ENCODE results near the gene IRX6.

The IRX6 gene

DNA sequence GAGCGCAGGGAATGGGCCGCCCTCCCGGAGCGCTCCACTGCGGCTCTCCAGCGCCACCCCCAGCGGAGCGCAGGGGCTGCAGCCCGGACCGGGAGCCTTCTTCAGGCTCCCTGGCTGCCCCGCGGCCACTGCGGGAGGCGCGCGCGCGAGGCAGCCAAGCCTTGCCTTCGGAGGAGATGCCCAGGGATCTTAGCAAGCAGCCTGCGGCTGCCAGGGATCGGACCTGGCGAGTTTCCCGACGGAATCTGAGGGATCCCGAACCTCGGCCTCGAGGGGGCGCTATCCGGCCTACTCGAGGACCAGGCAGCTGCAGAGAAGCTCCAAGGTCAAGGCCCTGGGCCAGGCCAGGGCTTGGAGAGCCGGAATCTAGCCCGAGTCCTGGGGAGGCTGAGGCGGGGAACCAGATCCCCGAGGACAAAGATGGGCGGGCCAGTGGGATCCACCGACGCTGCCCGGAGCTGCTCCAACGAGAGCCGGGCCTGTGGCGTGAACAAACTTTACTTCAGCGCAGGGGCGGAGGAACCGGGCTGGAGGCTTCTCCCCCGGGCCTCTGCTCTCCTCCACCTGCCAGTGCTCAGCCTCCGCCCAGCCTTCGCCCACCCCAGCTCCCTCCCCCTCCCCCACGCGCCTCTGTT is at the start of gene IRX6:
Gene IRX6 (plus strand): TSS at position 567 of the 635 bp plus-strand sequence. CDS start 889 bp downstream, outside the sequence.
- DNase-seq, result no peak

DNA sequence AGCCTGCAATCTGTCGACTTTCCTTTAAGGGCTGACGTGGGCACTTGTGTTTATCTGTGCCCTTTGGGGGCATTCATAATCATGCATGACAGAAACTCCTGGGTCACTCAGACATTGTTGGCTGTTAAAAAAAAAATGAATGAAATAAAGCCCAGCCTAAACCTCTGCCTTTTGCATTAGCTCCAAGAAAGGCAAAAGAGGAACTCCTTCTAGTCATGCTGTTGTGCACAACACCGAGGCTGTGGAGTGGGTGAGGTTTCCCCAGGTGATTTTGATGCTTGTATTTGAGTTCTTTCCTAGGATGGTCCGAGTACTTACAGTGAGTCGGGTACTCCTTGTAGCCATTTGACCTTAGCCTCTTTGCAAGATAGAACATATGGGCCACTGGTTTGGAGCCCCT is 49.6 kb upstream of the IRX6 start:
- DNase-seq, result no peak

DNA sequence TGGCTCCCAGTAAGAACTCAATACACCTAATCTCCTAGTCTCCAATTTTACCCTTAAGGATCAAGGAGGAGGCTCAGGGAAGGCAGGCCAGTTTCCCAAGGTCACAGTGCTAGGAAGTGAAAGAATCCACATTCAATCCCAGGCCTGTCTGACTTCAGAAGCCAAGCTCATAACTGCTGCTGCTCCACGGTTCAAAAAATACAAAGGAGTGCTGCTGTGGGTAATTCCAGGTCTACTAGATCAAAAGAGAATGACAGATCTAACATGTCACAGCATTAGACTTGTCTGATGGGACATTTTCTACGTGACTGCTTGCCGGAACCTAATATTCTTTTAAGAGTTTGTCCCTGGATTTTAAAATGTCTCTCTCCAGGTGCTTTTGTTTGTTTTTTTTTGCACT is 48.8 kb upstream of the IRX6 start:
- no peak for DNase-seq

DNA sequence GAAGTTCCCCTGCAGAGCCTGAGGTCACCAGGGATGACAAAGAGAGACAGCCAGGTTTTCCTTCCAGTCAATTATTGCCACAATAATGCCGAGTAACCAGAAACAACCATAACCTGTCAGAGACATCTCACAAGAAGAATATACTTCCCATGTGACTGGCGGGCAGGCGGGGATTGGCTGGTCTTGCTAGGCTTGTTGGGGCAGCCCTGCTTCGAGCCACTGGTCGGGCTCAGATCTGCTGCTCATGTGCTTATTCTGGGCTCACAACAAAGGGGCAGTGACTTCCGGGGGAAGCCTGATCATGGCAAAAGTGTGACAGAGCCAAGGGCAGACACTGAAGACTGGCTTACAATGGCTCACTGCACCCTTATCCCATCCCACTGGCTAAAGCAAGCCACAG is 48.1 kb upstream of the IRX6 start:
- DNase-seq, result no peak

DNA sequence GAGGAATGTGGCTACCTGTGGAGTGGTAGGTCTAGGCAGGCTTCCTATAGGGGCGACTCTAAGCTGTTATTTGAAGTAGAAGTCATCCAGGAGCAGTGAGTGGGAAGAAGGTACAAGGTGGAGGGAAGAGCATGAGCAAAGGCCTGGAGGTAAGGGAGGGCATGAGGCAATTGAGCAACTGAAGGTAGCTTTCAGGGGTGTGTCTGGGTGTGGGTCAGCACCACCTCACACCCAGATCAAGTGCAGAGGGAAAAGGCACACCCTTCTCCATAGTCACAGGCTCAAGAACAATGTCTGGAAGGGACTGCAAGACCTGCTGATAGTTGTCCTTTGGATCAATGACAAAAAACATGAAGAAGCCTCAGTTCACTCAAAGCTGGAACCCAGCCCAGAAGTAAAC is 46.5 kb upstream of the IRX6 start:
- no peak for DNase-seq

DNA sequence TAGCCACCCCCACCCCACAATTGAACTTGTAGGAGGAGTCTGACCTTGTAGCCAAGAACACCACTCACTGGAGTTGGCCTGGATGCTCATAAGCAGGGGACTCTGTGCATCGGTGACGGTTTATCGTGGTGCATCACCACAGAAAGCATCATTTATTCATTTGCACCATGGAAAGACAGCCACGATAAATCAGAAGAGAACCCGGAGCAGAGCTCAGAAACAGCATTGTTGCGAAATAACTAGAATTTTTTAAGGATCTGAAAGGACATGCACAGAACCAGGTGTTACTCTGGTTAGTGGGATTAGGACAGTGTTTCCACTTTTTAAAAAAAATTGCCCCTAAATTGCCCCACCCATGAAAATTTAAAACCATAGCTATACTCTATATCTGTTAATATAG is 44.4 kb upstream of the IRX6 start:
- no peak for DNase-seq

DNA sequence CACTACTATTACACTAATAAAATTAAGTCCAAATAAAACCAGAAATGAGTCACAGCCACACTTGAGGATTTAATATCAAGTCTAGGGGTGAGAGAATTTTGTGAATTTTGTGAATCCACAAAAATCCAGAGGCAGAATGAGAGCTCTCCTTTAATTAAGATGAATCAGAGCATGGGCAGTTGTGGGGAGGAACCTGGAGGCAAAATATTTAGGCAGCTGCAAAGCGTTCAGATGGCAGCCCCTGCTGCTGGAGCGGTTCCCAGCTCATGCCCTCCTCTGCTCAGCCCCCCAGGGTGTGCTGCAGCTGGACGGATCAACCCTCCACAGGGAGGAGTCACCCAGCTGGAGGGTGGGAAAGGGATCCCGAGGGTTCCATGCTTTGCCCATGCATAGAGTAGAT is 43.4 kb upstream of the IRX6 start:
- DNase-seq, result no peak

DNA sequence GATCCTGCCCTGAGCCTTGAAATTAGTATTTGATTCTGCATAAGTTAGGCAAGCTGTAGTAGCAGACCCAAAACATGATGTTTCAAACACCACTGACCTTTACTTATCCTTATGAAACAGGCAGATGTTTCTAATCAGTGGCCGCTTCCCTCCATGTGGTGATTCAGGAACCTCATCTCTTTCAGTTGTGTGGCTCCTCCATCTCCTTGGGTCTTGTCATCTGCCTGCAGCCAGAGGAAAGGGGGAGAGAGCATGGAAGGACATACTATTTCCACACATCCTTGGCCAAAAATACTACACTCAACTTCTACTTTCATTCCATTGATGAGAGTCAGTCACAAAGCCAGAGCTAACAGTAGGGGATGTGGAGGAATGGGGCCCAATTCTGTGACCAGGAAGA is 41.6 kb upstream of the IRX6 start:
- no peak for DNase-seq

DNA sequence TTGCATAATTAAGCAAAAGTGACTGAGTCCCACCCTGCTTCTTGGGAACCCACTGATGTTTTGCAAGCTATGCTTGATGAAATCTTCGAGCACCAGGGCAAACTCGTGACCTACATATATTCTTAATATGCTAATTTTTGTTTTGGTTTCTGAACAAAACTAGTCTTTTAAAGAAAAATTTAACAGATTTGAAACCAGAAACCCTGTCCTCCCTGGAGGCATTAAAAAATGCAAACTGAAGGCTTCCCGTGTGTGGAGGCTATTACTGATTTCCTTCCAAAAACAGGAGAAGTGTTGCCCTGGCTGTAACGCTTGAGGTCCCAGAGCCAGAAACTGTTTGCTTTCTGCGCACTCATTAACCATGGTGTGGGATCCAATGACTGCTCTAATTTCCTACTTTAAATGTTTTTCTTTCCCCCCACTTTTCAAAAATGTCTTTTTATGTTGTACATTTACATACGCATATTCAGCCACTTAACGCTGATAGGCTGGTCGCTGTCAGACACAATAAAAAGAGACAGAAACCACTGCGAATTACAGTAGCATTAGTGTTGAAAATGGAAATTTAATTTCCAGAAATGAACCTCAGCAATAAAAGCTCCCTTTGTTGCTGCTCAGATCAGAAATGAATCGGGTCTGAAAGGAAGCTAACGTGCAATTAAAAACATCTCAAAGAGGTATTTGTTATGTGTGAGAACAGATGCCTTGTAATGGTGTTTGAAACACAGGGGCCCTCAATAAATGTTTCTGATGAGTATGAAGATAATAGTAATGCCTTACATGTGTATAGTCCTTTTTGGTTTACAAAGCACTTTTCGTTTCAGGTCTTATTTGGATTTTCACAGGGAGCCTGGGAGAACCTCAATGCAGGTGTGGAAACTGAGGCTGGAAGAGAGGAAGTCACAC is 39.9 kb upstream of the IRX6 start:
- no peak for DNase-seq

DNA sequence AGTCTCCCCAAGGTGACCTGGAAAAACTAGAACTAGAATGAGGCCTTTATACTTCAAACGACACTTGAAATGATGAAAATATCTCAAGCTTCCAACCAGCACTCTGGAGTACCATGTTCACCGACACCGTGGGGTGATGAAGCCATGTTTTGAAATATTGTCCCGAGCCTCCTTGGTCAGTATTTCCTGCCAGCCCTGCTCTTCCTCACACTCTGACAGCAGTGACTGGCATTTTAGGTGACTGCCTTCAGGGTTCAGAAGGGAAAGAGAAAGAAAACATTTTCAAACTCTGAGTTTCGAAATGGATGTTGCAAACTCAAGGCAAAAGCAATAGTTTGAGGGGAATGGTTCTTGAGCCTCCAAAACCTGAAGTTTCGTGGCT is 39.3 kb upstream of the IRX6 start:
- no peak for DNase-seq

DNA sequence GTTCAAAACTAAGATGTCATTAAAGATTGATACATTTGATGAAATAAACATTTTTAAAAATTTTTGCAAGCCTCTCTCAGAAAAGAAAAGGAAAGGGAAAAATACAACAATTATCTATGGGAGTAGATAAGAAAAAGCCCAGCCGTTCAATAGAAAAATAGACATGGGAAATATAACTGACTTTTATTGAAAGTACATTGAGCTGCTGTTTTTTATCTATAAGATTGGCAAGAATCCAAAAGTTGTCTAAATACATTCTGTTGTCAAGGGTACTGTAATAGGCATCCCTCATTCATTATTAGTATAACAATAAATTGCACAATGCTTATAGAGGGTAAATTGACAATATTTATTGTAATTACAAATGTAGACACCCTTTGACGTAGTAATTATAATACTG is 38.4 kb upstream of the IRX6 start:
- no peak for DNase-seq

DNA sequence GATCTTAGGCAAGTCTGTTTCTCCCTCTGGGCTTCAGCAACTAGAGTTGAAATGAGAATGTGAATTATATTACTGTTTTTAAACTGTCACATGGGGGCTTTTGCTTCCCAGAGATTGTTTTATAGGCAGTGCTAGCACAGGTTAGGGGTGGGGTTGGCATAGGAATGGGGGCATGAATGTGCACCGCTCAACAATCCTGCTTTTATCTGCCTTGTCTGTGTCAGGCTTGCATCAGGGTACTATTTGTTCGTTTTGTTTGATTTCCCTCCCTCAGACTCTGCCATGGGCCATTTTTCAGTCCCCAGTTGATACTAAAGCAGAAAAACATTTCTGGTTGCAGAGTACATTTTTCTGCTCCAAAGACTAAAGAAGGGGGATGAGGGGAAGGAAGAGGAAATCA is 34.6 kb upstream of the IRX6 start:
- DNase-seq, result no peak

DNA sequence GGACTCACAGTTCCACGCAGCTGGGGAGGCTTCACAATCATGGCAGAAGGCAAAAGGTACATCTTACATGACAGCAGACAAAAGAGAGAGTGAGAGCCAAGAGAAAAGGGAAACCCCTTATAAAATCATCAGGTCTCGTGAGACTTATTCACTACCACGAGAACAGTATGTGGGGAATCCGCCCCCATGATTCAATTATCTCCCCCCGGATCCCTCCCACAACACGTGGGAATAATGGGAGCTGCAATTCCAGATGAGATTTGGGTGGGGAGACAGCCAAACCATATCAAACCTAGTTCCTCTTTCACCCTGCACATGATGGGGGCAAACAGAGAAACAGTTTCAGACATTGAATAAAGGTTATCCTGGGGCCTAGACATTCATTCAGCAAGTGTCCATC is 32.2 kb upstream of the IRX6 start:
- DNase-seq, result no peak

DNA sequence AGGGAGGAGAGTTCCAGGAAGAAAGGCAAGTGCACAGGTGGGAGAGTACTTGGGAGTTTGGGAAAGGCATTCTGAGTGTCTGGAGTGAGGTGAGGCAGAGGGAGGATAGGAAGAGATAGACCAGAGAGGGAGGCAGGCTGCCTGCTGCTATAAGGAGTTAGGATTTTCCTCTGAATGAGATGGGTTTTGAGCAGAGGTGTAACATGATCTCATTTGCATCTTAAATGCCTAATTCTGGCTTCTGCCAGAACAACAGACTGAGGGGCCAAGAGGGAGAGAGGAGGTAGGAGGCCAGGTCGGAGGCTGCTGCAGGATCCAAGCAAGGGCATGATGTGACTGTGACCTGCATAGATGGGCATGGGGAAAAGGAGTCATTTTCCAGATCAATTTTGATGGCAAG is 31.5 kb upstream of the IRX6 start:
- DNase-seq, result no peak

DNA sequence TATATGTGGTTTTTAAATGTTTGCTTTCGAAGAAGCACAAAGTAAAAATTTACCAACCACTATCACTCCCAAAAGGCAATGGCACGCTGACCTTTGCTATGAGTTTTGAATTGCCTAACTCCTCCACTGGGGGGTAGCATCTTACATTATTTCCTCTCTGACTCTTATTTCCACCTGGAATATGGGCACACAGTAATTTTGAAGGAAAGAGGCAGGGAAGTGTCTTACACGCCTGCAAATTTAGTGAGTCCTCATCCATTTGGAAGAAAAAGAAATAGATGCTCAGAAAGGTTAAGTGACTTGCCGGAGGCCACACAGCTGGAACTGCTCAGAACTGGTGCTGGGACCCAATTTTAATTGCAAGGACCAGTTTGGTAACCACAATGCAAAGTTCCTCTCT is 29.9 kb upstream of the IRX6 start:
- DNase-seq, result no peak

DNA sequence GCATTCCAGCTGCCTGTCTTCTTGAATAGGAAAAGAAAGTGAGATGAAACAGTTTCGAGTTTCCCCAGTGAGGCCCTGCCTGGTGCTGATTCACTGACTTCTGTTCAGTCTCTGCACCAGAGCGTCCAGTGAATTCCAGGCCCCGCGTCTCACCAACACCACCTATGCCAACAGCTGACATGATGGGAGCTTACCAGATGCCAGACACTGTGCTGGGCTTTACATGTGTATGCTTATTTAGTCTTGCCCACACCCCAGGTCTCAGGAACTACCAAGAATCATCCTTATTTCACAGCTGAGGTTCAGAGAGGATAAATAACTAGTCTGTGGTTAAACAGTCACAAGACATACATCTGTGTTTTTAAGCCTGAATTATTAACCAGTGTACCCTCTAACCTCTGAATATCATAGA is 29.1 kb upstream of the IRX6 start:
- no peak for DNase-seq

DNA sequence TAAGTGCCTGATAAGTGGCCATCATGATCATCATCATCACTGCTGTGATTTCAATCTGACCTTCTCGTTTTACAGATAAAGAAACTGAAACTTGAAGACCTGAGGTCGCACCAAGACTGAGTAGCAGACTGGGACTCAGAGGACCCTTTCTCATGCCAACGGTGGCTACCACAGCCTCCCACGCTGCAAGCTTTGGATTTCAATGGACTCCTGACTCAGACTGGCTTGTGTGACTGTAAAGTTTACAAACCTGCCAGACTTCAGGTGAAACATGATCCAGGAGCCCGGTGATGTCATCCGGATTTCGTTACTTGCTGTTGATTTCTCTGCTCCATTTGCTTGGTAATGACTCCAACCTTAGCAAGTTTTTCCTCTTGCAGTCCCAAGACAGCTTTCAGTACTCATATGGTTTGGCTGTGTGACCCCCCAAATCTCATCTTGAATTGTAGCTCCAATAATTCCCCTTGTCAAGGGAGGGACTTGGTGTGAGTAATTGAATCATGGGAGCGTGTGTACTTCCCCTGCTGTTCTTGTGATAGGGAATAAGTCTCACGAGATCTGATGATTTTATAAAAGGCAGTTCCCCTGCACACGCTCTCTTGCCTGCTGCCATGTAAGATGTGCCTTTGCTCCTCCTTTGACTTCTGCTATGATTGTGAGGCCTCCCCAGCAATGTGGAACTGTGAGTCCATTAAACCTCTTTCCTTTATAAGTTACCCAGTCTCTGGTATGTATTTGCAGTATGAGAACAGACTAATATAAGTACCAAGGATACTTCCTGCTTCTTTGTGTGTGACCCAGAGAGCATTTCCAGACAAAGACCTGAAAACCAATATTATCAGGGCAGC is 26.7 kb upstream of the IRX6 start:
- no peak for DNase-seq

DNA sequence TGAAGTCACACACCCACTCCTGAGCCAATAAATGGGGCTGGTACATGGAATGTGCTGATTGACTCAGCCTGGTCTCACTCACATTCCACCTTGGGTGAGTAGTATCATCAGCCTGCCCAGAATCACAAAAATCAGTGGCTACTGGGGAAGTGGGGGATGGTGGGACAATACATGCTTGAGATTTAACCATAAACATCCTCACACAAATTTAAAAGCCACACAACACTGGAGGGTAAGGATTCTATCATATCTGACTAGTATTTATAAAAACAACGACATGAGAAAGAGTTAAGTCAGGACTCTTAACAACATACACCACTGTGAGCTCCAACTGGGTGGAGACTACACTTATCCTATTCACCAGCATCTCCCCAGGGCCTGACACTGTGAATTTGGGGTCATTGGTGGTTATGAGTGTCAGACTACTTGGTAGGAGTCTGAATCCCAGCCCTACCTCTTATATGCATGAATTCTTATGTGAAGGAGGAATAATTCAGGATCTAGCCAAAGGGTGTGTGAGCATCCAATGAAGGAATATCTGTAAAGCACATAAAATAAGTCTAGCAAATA is 26.0 kb upstream of the IRX6 start:
- no peak for DNase-seq

DNA sequence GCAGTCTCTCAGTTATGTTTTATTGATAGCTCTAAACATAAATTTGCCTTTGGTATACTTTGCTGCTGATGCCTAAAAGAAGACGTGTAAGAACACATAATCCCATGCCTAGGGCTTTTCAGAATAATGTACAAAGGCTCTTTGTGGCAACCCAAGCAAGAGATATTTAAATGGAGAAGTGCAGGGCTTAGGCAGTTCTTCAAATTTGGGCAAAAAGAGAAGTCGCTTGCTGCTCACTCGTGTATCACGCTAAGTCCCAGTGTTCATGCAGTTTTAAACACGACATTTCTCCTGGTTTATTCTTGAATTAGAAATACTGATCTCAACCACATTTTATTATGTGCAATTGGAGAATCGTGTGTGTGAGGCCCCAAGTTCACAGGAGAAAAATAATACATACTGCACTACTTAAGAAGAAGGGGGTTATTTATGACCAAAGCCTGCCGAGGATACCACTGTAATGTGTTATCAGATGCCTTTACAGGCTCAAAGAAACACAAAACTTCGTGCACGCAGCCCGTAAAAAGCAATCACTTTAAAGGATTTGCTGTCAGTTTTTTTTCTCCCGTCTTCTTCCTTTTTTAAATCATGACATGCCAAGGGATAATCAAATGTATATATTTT is 22.5 kb upstream of the IRX6 start:
- DNase-seq, result no peak

DNA sequence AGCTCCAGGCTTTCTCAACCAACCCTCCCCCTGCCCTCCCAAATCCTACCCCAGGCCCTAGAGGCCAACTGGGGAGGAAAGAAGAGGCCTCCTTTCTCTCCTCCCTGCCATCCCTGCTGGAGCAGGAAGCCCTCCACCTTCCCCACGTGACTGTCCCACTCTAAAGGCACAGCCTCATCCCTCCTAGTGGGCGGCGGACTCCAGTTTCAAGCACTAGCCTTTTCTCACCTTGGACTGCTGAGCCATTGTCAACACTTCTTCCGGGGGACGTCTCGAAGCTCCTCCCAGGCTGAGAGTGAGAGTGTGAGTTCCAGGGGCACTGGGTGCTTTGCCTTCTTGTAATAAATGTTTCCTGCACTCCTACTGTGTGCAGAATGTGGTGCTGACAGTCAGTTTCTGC is 21.4 kb upstream of the IRX6 start:
- no peak for DNase-seq

DNA sequence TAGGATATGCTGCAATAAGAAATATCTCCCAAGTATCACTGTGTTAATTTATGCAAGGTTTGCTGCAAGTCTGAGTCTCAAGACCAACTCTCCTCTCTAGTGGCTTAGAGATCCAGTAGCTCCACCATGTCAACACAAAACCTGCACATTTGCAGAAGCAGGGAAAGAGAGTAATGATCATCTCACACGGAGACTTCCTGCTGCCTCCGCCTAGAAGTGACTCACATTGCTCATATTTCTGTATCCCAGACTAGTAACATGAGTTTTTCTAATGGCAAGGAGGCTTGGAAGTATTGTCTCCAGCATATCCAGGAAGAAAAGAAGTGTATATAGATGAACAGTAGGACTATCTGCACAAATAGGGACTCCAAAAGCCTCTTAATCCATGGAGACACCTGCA is 15.0 kb upstream of the IRX6 start:
- DNase-seq, result no peak

DNA sequence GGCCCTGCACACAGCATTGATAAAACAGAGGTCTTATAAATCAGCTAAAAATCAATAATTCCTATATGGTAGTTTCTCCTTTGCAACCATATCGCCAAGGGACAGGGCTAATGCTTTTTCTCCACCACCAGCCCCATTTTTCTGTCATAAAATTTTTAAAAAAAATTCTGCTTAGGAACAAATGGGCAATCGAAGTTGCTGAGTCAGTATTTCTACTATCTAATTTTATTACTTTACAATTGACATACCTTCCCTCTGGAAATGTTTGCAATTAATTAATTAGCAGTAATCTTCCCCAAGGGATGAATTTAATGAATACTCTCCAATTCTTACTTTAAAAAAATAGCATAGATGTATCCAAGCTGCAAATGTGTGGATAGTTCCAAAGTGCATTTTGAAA is 1.7 kb upstream of the IRX6 start:
- no peak for DNase-seq

Data from CD4-positive, alpha-beta T cell treated with Interleukin-17A for 1 hour (primary cell).